ENCODE data around the gene HDC. TPM values are rescaled to one million over a fixed set of nuclear protein-coding genes. Genes with fewer than 3 reads are reported as not detected.

HDC gene
- total RNA-seq, 2 experiments from 2014 or later, result not detected

DNA sequence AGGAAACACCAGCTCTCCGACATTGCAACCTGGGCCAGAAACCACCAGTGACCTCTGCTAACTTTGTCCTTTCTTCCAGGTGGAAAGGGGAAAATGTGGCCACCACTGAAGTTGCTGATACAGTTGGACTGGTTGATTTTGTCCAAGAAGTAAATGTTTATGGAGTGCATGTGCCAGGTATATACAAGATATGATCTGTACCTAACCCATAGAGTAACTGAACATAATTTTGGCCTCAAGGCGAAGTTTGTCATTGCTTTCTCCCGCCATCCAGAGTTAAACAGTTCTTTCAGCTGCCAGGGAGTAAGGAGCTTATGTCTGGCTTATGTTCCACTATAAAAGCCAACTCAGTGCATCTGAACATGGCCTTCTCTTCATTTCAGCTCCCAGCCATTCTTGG, 36.7 kb downstream of the HDC start:
- Histone ChIP-seq H3K4me2 (ENCODE audit: low read length) (no peak overlapping the region), H3K9me2 (ENCODE audit: insufficient read depth, low read length) (no peaks in the 10 kb centered on the region), H4K20me1 (ENCODE audit: insufficient read depth, low read length) (no peaks in the 10 kb centered on the region), H3K4me3 (ENCODE audit: low read depth, low read length, poor library complexity, severe bottlenecking) (no peak overlapping the region), H2AFZ (ENCODE audit: low read length) (no peak overlapping the region), H3K4me1 (ENCODE audit: insufficient read depth, low read length, poor library complexity, severe bottlenecking) (no peaks in the 10 kb centered on the region), H3K9me3 (ENCODE audit: low read length) (no peaks in the 10 kb centered on the region), H3K36me3 (ENCODE audit: insufficient read depth, low read length) (no peaks in the 10 kb centered on the region), H3K27ac (ENCODE audit: low read depth, low read length, poor library complexity, severe bottlenecking) (no peak overlapping the region), H3K79me2 (ENCODE audit: insufficient read depth, low read depth, low read length) (no peaks in the 10 kb centered on the region)
- ChIA-PET CTCF (ENCODE audit: unreplicated experiment) (no interaction called here), POLR2A (no interaction called here)
- BruUV-seq (replicated peaks), result no TSS peak
- intact Hi-C loops (cut with micrococcal nuclease; ENCODE audit: unreplicated experiment), result no loop called here
- DNase-seq (ENCODE audit: low spot score), result no peak
- no peak for TF ChIP-seq EZH2phosphoT487 (IDR thresholded peaks at IDR 0.05; ENCODE audit: borderline replicate concordance, low read depth, low read length)
- TF ChIP-seq, protein P1, sequence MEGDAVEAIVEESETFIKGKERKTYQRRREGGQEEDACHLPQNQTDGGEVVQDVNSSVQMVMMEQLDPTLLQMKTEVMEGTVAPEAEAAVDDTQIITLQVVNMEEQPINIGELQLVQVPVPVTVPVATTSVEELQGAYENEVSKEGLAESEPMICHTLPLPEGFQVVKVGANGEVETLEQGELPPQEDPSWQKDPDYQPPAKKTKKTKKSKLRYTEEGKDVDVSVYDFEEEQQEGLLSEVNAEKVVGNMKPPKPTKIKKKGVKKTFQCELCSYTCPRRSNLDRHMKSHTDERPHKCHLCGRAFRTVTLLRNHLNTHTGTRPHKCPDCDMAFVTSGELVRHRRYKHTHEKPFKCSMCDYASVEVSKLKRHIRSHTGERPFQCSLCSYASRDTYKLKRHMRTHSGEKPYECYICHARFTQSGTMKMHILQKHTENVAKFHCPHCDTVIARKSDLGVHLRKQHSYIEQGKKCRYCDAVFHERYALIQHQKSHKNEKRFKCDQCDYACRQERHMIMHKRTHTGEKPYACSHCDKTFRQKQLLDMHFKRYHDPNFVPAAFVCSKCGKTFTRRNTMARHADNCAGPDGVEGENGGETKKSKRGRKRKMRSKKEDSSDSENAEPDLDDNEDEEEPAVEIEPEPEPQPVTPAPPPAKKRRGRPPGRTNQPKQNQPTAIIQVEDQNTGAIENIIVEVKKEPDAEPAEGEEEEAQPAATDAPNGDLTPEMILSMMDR (conservative IDR thresholded peaks at IDR 0.05; ENCODE audit: low read length), result no peak

DNA sequence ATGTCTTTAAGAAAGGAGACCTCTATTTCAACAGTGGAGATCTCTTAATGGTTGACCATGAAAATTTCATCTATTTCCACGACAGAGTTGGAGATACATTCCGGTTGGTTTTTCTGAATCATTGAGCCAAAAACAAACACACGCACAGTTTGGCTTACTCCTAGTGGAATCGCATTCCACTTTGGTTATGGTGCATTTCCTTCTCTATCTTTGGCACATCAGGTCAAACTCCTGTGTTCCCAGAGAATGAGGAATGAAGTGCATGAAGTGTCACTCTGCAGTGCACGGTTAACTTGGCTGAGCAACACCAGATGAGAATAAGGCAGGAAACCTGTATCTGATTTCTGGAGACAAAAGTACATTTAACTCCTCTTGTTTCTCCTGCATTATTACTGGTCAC, 38.5 kb downstream of the HDC start:
- Histone ChIP-seq H3K9me3 (ENCODE audit: low read length) (no peaks in the 10 kb centered on the region), H3K4me1 (ENCODE audit: insufficient read depth, low read length, poor library complexity, severe bottlenecking) (no peaks in the 10 kb centered on the region), H3K79me2 (ENCODE audit: insufficient read depth, low read depth, low read length) (no peaks in the 10 kb centered on the region), H3K4me2 (ENCODE audit: low read length) (no peak overlapping the region), H3K9me2 (ENCODE audit: insufficient read depth, low read length) (no peaks in the 10 kb centered on the region), H3K27ac (ENCODE audit: low read depth, low read length, poor library complexity, severe bottlenecking) (no peak overlapping the region), H2AFZ (ENCODE audit: low read length) (no peak overlapping the region), H4K20me1 (ENCODE audit: insufficient read depth, low read length) (no peaks in the 10 kb centered on the region), H3K4me3 (ENCODE audit: low read depth, low read length, poor library complexity, severe bottlenecking) (no peak overlapping the region), H3K36me3 (ENCODE audit: insufficient read depth, low read length) (no peaks in the 10 kb centered on the region)
- TF ChIP-seq EZH2phosphoT487 (IDR thresholded peaks at IDR 0.05; ENCODE audit: borderline replicate concordance, low read depth, low read length), result no peak
- TF ChIP-seq, protein P1 (conservative IDR thresholded peaks at IDR 0.05; ENCODE audit: low read length), result no peak
- intact Hi-C loops (cut with micrococcal nuclease; ENCODE audit: unreplicated experiment), result no loop called here
- ChIA-PET POLR2A (no interaction called here), CTCF (ENCODE audit: unreplicated experiment) (interaction anchor here (0.6 kb wide), 1 partner anchor 1495 kb away, joined by 5 read pairs; no protein-coding TSS in a partner anchor)
- no peak for DNase-seq (ENCODE audit: low spot score)
- no TSS peak for BruUV-seq (replicated peaks)

DNA sequence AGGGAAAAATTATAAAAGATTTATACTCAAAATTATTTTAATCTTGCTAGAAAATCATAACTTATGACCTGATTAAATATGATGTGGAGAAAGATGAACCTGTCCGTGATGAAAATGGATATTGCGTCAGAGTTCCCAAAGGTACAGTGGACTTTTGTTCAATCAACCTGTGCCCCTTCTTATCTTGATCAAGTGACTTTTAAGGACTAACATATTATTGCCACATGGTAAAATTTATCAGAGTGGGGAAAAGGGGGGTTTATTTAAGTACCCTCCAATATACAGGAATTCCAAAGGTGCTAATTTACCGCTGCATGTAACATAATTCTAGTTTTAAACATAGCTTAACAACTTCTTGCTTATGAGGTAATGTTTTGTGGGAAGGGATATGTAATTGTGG, 39.6 kb downstream of the HDC start:
- intact Hi-C loops (cut with micrococcal nuclease; ENCODE audit: unreplicated experiment), result no loop called here
- no peaks in the 10 kb centered on the region for H3K79me2 ChIP-seq (ENCODE audit: insufficient read depth, low read depth, low read length)
- H3K9me3 ChIP-seq (ENCODE audit: low read length), result no peaks in the 10 kb centered on the region
- TF ChIP-seq, protein P1 (conservative IDR thresholded peaks at IDR 0.05; ENCODE audit: low read length), result no peak
- TF ChIP-seq EZH2phosphoT487 (IDR thresholded peaks at IDR 0.05; ENCODE audit: borderline replicate concordance, low read depth, low read length), result no peak
- H3K4me1 ChIP-seq (ENCODE audit: insufficient read depth, low read length, poor library complexity, severe bottlenecking), result no peaks in the 10 kb centered on the region
- no peaks in the 10 kb centered on the region for H4K20me1 ChIP-seq (ENCODE audit: insufficient read depth, low read length)
- H3K9me2 ChIP-seq (ENCODE audit: insufficient read depth, low read length), result no peaks in the 10 kb centered on the region
- BruUV-seq (replicated peaks), result no TSS peak
- ChIA-PET CTCF (ENCODE audit: unreplicated experiment) (no interaction called here), POLR2A (interaction anchor here (0.5 to 0.7 kb wide), 2 partner anchors 9 to 13 kb away, joined by 3 to 4 read pairs; no protein-coding TSS in a partner anchor)
- no peak overlapping the region for H3K4me2 ChIP-seq (ENCODE audit: low read length)
- no peak overlapping the region for H3K4me3 ChIP-seq (ENCODE audit: low read depth, low read length, poor library complexity, severe bottlenecking)
- DNase-seq (ENCODE audit: low spot score), result no peak
- no peaks in the 10 kb centered on the region for H3K36me3 ChIP-seq (ENCODE audit: insufficient read depth, low read length)
- no peak overlapping the region for H3K27ac ChIP-seq (ENCODE audit: low read depth, low read length, poor library complexity, severe bottlenecking)
- H2AFZ ChIP-seq (ENCODE audit: low read length), result no peak overlapping the region
